GM12865 (cell line): ENCODE measurements around the gene KRT31.
"Not testable (repeated sequence)": the region's sequence is repeated elsewhere in the genome, so short reads cannot be mapped to it uniquely, and the experiment has no call there.

ENCODE experiments used
- DNase-seq: peaks from one replicate; pipeline ENCODE4 v3.0.0; 2010; ENCODE audit warnings: low read depth
- H3K4me3 ChIP-seq: 2 replicates; pipeline ENCODE4 v1.5.1; 2011; ENCODE audit warnings: mild to moderate bottlenecking, low read depth, low read length, control low read depth
- CTCF ChIP-seq: IDR thresholded peaks from 2 replicates; pipeline ENCODE4 v1.5.1; 2011; ENCODE audit warnings: low read length, control low read depth, low read depth, inconsistent platforms; ENCODE audit not compliant: insufficient read depth; ENCODE audit errors: missing control alignments

Gene KRT31

GRCh38 chr17:41382394-41382793 is 15.0 kb downstream of the KRT31 start:
- no peak for TF ChIP-seq CTCF
- no peak overlapping the region for H3K4me3 ChIP-seq
- DNase-seq: no peak

GRCh38 chr17:41381943-41382342 is 15.5 kb downstream of the KRT31 start, which contains the start of gene KRT34:
Gene KRT34 (minus strand): TSS chr17:41382306. CDS start chr17:41382246, 60 bp downstream.
- not testable (repeated sequence) for H3K4me3 ChIP-seq, DNase-seq

GRCh38 chr17:41380091-41380490 is 17.3 kb downstream of the KRT31 start:
- H3K4me3 ChIP-seq, DNase-seq: not testable (repeated sequence)

- DNase-seq: no peak
- no peak overlapping the region for H3K4me3 ChIP-seq
Observed at GRCh38 chr17:41377546-41377945, 19.9 kb downstream of the KRT31 start.

GRCh38 chr17:41369713-41370112 is 27.7 kb downstream of the KRT31 start, which contains the start of gene KRT33B:
Gene KRT33B (minus strand): TSS chr17:41369813. CDS start chr17:41369750, 63 bp downstream.
- no peak for DNase-seq
- no peak for TF ChIP-seq CTCF
- no peak within 1 kb of the TSS for H3K4me3 ChIP-seq

More at GRCh38 chr17:41377546-41377945, 19.9 kb downstream of the KRT31 start:
- TF ChIP-seq CTCF: no peak

GRCh38 chr17:41369023-41369422 is 28.4 kb downstream of the KRT31 start:
- H3K4me3 ChIP-seq: no peak overlapping the region
- no peak for TF ChIP-seq CTCF
- DNase-seq: no peak

GRCh38 chr17:41367426-41368075 is 29.9 kb downstream of the KRT31 start:
- TF ChIP-seq CTCF: no peak
- no peak overlapping the region for H3K4me3 ChIP-seq
- DNase-seq: no peak

- no peak for DNase-seq
- H3K4me3 ChIP-seq: no peak overlapping the region
- no peak for TF ChIP-seq CTCF
Observed at GRCh38 chr17:41366070-41366469, 31.3 kb downstream of the KRT31 start.
